GM13976 (cell line): ENCODE data around the gene AKT2.
A peak's percentile ranks its signal among the peaks of the same experiment; 100 is the strongest.

Source experiments
- DNase-seq: peaks from one replicate; pipeline ENCODE4 v3.0.0; 2012; ENCODE audit warnings: low spot score
- CTCF ChIP-seq: IDR thresholded peaks from 2 replicates; pipeline ENCODE4 v1.5.1; 2012; ENCODE audit warnings: borderline replicate concordance, mild to moderate bottlenecking; ENCODE audit not compliant: insufficient read depth; ENCODE audit errors: extremely low read depth, missing control alignments, control extremely low read depth
- in situ Hi-C: fragments of 300-500 bp; cut with MboI; formaldehyde crosslinking; loops from one replicate; pipeline ENCODE4 v1.12.0; 2022; ENCODE audit warnings: low sequenced_read_pairs, mixed read lengths, inconsistent platforms; ENCODE audit not compliant: unreplicated experiment

Gene AKT2

GRCh38 chr19:40274585-40275544, 10.3 kb downstream of the AKT2 start:
- peak; percentile 81 for DNase-seq
- no peak for TF ChIP-seq CTCF
- in situ Hi-C loops, result no loop called here

- in situ Hi-C loops, result no loop called here
- TF ChIP-seq CTCF, result no peak
- no peak for DNase-seq
These were observed 11.4 kb downstream of the AKT2 start for GRCh38 chr19:40273469-40274360.

GRCh38 chr19:40272261-40272660, 12.9 kb downstream of the AKT2 start:
- no peak for DNase-seq
- in situ Hi-C loops, result no loop called here
- no peak for TF ChIP-seq CTCF

GRCh38 chr19:40271706-40272105, 13.4 kb downstream of the AKT2 start:
- TF ChIP-seq CTCF, result no peak
- in situ Hi-C loops, result no loop called here

GRCh38 chr19:40270362-40271089, 14.6 kb downstream of the AKT2 start:
- DNase-seq, result no peak
- no peak for TF ChIP-seq CTCF
- in situ Hi-C loops, result no loop called here

More at GRCh38 chr19:40271706-40272105, 13.4 kb downstream of the AKT2 start:
- DNase-seq, result no peak
